SK-N-SH treated with all-trans-retinoic acid at 6 μM for 48 hours (cell line): Measurements from ENCODE around the gene RHEX.

Source experiments
- ATAC-seq: fragments of 200-7000 bp; cut with Tn5 transposase; 3 replicates; pipeline ENCODE4 v1.9.1; 2020; ENCODE audit warnings: mild to moderate bottlenecking, moderate library complexity
- ARNTL ChIP-seq: fragments of 450-650 bp; formaldehyde crosslinking; IDR thresholded peaks from 2 replicates; pipeline ENCODE4 v1.5.0; 2020; ENCODE audit warnings: low read depth, mild to moderate bottlenecking, moderate library complexity, borderline replicate concordance
- BACH2 ChIP-seq: fragments of 250-450 bp; sonication (Bioruptor Pico); IDR thresholded peaks from 2 replicates; pipeline ENCODE4 v1.9.0; 2021; ENCODE audit warnings: mild to moderate bottlenecking, borderline replicate concordance
- CSDC2 ChIP-seq: fragments of 250-450 bp; sonication (Bioruptor Pico); IDR thresholded peaks from 2 replicates; pipeline ENCODE4 v1.5.0; 2020; ENCODE audit warnings: mild to moderate bottlenecking, moderate library complexity
- CSRNP3 ChIP-seq: fragments of 250-450 bp; sonication (Bioruptor Pico); IDR thresholded peaks from 2 replicates; pipeline ENCODE4 v1.5.1; 2021; ENCODE audit warnings: mild to moderate bottlenecking, moderate library complexity
- ESRRG ChIP-seq: fragments of 250-450 bp; sonication (Bioruptor Pico); IDR thresholded peaks from 2 replicates; pipeline ENCODE4 v1.6.1; 2021; ENCODE audit warnings: mild to moderate bottlenecking
- GLIS3 ChIP-seq: fragments of 250-450 bp; sonication (Bioruptor Pico); IDR thresholded peaks from 2 replicates; pipeline ENCODE4 v1.5.0; 2020; ENCODE audit warnings: mild to moderate bottlenecking, moderate library complexity
- ISL1 ChIP-seq: fragments of 250-450 bp; sonication (Bioruptor Pico); IDR thresholded peaks from 2 replicates; pipeline ENCODE4 v2.1.2; 2022; ENCODE audit warnings: mild to moderate bottlenecking, moderate library complexity
- OSR1 ChIP-seq: fragments of 250-450 bp; sonication (Bioruptor Pico); IDR thresholded peaks from 2 replicates; pipeline ENCODE4 v1.8.0; 2022; ENCODE audit warnings: moderate library complexity, mild to moderate bottlenecking, inconsistent platforms
- POU6F1 ChIP-seq: fragments of 250-450 bp; sonication (Bioruptor Pico); IDR thresholded peaks from 2 replicates; pipeline ENCODE4 v1.8.0; 2021; ENCODE audit warnings: low read depth, mild to moderate bottlenecking, moderate library complexity, borderline replicate concordance
- PPARA ChIP-seq: fragments of 250-450 bp; sonication (Bioruptor Pico); IDR thresholded peaks from 2 replicates; pipeline ENCODE4 v1.5.0; 2020; ENCODE audit warnings: mild to moderate bottlenecking, borderline replicate concordance
- RARB ChIP-seq: fragments of 250-450 bp; sonication (Bioruptor Pico); IDR thresholded peaks from 2 replicates; pipeline ENCODE4 v1.8.0; 2021; ENCODE audit warnings: mild to moderate bottlenecking, moderate library complexity
- SNAI2 ChIP-seq: fragments of 250-450 bp; sonication (Bioruptor Pico); IDR thresholded peaks from 2 replicates; pipeline ENCODE4 v1.5.0; 2020; ENCODE audit warnings: mild to moderate bottlenecking, moderate library complexity
- TCF4 ChIP-seq: fragments of 250-450 bp; sonication (Bioruptor Pico); IDR thresholded peaks from 2 replicates; pipeline ENCODE4 v1.8.0; 2021; ENCODE audit warnings: mild to moderate bottlenecking, moderate library complexity, borderline replicate concordance
- TOX ChIP-seq: fragments of 250-450 bp; sonication (Bioruptor Pico); IDR thresholded peaks from 2 replicates; pipeline ENCODE4 v1.8.0; 2021; ENCODE audit warnings: mild to moderate bottlenecking, moderate library complexity, borderline replicate concordance
- ZC3H10 ChIP-seq: fragments of 250-450 bp; sonication (Bioruptor Pico); IDR thresholded peaks from 2 replicates; pipeline ENCODE4 v1.5.1; 2021; ENCODE audit warnings: mild to moderate bottlenecking, moderate library complexity
- ZFP3 ChIP-seq: fragments of 250-450 bp; sonication (Bioruptor Pico); IDR thresholded peaks from 2 replicates; pipeline ENCODE4 v1.5.0; 2020; ENCODE audit warnings: mild to moderate bottlenecking, moderate library complexity
- ZFP30 ChIP-seq: fragments of 450-650 bp; formaldehyde crosslinking; IDR thresholded peaks from 2 replicates; pipeline ENCODE4 v1.5.0; 2022; ENCODE audit warnings: mild to moderate bottlenecking, moderate library complexity
- ZNF565 ChIP-seq: fragments of 450-650 bp; formaldehyde crosslinking; conservative IDR thresholded peaks from 2 replicates; pipeline ENCODE4 v1.5.0; 2020; ENCODE audit warnings: low read depth, mild to moderate bottlenecking, moderate library complexity
- ZNF70 ChIP-seq: fragments of 450-650 bp; formaldehyde crosslinking; IDR thresholded peaks from 2 replicates; pipeline ENCODE4 v1.5.0; 2020; ENCODE audit warnings: mild to moderate bottlenecking, moderate library complexity
- ZNF8 ChIP-seq: fragments of 450-650 bp; formaldehyde crosslinking; IDR thresholded peaks from 2 replicates; pipeline ENCODE4 v1.5.0; 2020; ENCODE audit warnings: mild to moderate bottlenecking, moderate library complexity
- TF ChIP-seq, protein P1 (sequence below): fragments of 250-450 bp; sonication (Bioruptor Pico); IDR thresholded peaks from 2 replicates; pipeline ENCODE4 v1.5.0; 2020; ENCODE audit warnings: mild to moderate bottlenecking, moderate library complexity
- TF ChIP-seq, protein P2 (sequence below): fragments of 250-450 bp; sonication (Bioruptor Pico); IDR thresholded peaks from 2 replicates; pipeline ENCODE4 v1.8.0; 2020; ENCODE audit warnings: mild to moderate bottlenecking, moderate library complexity, borderline replicate concordance

The RHEX gene

GRCh38 chr1:206116873-206117150, 63.8 kb downstream of the RHEX start:
- no peak for ATAC-seq
- TF ChIP-seq CSRNP3 (CRISPR knock-in tag), result no peak
- TF ChIP-seq ARNTL (CRISPR knock-in tag), result no peak
- TF ChIP-seq ZFP3 (CRISPR knock-in tag), result no peak
- no peak for TF ChIP-seq PPARA (CRISPR knock-in tag)
- no peak for TF ChIP-seq TCF4 (CRISPR knock-in tag)
- TF ChIP-seq, all 23 proteins: peak for 0

DNA sequence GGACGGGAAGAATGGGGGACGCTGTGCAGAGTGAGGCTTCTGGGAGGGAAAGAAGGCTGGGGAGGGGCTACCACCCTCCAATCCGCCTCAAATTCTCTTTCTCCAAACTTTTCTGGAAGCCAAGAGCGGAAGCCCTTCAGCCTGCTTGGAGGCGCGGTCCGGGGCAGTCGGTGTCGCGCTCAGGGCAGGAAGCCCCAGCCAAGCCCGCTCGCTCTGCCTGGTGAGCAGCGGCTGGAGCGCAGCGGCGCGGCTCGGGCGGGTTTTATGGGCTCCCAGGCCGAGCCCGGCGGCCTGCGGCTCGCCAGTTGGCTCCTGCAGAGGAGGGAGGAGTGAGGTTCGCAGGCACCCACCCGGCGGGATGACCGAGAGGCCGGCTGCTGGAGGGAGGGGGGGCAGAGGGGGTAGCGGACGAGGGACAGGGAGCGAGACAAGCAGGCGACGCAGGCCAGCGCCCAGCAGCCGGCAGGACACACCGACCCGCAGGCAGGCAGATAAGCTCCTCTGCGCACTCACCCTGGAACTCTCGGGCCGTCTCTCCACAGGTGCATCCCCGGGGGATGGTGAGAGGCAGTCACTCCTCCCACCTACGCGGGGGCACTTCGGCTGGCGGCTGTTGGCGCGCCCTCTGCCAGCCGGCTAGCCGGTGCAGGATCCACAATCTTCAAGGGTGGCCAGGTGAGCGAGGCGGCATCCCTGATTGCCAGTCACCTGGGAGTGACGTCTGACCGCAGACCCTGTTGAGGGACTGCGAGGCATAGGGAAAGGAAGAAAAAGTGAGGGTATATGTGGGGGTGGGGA, 64.4 kb downstream of the RHEX start, which contains the start of gene AVPR1B:
TSS of gene AVPR1B (minus strand) at position 238 of the 798 bp plus-strand sequence. CDS start 498 bp downstream, outside the sequence.
- TF ChIP-seq, protein P1, sequence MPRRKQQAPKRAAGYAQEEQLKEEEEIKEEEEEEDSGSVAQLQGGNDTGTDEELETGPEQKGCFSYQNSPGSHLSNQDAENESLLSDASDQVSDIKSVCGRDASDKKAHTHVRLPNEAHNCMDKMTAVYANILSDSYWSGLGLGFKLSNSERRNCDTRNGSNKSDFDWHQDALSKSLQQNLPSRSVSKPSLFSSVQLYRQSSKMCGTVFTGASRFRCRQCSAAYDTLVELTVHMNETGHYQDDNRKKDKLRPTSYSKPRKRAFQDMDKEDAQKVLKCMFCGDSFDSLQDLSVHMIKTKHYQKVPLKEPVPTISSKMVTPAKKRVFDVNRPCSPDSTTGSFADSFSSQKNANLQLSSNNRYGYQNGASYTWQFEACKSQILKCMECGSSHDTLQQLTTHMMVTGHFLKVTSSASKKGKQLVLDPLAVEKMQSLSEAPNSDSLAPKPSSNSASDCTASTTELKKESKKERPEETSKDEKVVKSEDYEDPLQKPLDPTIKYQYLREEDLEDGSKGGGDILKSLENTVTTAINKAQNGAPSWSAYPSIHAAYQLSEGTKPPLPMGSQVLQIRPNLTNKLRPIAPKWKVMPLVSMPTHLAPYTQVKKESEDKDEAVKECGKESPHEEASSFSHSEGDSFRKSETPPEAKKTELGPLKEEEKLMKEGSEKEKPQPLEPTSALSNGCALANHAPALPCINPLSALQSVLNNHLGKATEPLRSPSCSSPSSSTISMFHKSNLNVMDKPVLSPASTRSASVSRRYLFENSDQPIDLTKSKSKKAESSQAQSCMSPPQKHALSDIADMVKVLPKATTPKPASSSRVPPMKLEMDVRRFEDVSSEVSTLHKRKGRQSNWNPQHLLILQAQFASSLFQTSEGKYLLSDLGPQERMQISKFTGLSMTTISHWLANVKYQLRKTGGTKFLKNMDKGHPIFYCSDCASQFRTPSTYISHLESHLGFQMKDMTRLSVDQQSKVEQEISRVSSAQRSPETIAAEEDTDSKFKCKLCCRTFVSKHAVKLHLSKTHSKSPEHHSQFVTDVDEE (CRISPR knock-in tag), result no peak
- no peak for TF ChIP-seq BACH2
- no peak for TF ChIP-seq ZFP3 (CRISPR knock-in tag)
- TF ChIP-seq GLIS3 (CRISPR knock-in tag), result no peak
- TF ChIP-seq CSDC2, result no peak
- TF ChIP-seq ESRRG (CRISPR knock-in tag), result no peak
- no peak for TF ChIP-seq RARB (CRISPR knock-in tag)
- no peak for TF ChIP-seq ISL1 (CRISPR knock-in tag)
- no peak for TF ChIP-seq ZC3H10 (CRISPR knock-in tag)
- TF ChIP-seq SNAI2 (CRISPR knock-in tag), result no peak
- TF ChIP-seq ZFP30 (CRISPR knock-in tag), result no peak
- TF ChIP-seq ZNF70 (CRISPR knock-in tag), result no peak
- TF ChIP-seq TOX, result no peak
- no peak for TF ChIP-seq OSR1 (CRISPR knock-in tag)
- no peak for TF ChIP-seq ZNF565 (CRISPR knock-in tag)
- no peak for TF ChIP-seq POU6F1
- TF ChIP-seq TCF4 (CRISPR knock-in tag), result no peak
- TF ChIP-seq, all 23 proteins: peak for 0
- peak; percentile 91 for ATAC-seq

- no peak for ATAC-seq
- TF ChIP-seq OSR1 (CRISPR knock-in tag) (no peak), ARNTL (CRISPR knock-in tag) (no peak), SNAI2 (CRISPR knock-in tag) (no peak), TOX (no peak), ZC3H10 (CRISPR knock-in tag) (no peak), CSDC2 (no peak), TCF4 (CRISPR knock-in tag) (no peak), BACH2 (no peak), RARB (CRISPR knock-in tag) (no peak), POU6F1 (no peak), PPARA (CRISPR knock-in tag) (no peak), ZNF565 (CRISPR knock-in tag) (no peak), GLIS3 (CRISPR knock-in tag) (no peak), ZNF70 (CRISPR knock-in tag) (no peak), ZNF8 (CRISPR knock-in tag) (no peak)
- TF ChIP-seq, protein P1 (CRISPR knock-in tag), result no peak
- TF ChIP-seq, protein P2, sequence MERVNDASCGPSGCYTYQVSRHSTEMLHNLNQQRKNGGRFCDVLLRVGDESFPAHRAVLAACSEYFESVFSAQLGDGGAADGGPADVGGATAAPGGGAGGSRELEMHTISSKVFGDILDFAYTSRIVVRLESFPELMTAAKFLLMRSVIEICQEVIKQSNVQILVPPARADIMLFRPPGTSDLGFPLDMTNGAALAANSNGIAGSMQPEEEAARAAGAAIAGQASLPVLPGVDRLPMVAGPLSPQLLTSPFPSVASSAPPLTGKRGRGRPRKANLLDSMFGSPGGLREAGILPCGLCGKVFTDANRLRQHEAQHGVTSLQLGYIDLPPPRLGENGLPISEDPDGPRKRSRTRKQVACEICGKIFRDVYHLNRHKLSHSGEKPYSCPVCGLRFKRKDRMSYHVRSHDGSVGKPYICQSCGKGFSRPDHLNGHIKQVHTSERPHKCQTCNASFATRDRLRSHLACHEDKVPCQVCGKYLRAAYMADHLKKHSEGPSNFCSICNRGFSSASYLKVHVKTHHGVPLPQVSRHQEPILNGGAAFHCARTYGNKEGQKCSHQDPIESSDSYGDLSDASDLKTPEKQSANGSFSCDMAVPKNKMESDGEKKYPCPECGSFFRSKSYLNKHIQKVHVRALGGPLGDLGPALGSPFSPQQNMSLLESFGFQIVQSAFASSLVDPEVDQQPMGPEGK, result no peak
Measured at GRCh38 chr1:206120406-206120805, 67.4 kb downstream of the RHEX start.
